ENCODE measurements around the gene WDR7.
A peak's percentile ranks its signal among the peaks of the same experiment; 100 is the strongest.

The WDR7 gene

GRCh38 chr18:56804395-56804794 lies 153.2 kb downstream of the WDR7 start:
- no peak for DNase-seq (ENCODE audit: low spot score)

GRCh38 chr18:56807901-56808300 lies 156.7 kb downstream of the WDR7 start:
- DNase-seq (ENCODE audit: low spot score) = no peak

GRCh38 chr18:56812674-56813073 lies 161.5 kb downstream of the WDR7 start:
- no peak for DNase-seq (ENCODE audit: low spot score)

- DNase-seq (ENCODE audit: low spot score) = no peak
These were observed 164.8 kb downstream of the WDR7 start for GRCh38 chr18:56815926-56816325.

GRCh38 chr18:56823986-56824565 lies 172.9 kb downstream of the WDR7 start:
- DNase-seq (ENCODE audit: low spot score) = no peak

GRCh38 chr18:56825321-56825720 lies 174.2 kb downstream of the WDR7 start:
- DNase-seq (ENCODE audit: low spot score) = no peak

GRCh38 chr18:56825878-56826277 lies 174.7 kb downstream of the WDR7 start:
- DNase-seq (ENCODE audit: low spot score) = no peak

- no peak for DNase-seq (ENCODE audit: low spot score)
These were observed 180.8 kb downstream of the WDR7 start for GRCh38 chr18:56831988-56832387.

- DNase-seq (ENCODE audit: low spot score) = no peak
These were observed 184.2 kb downstream of the WDR7 start for GRCh38 chr18:56835331-56835730.

GRCh38 chr18:56836173-56836572 lies 185.0 kb downstream of the WDR7 start:
- no peak for DNase-seq (ENCODE audit: low spot score)

GRCh38 chr18:56841836-56842235 lies 190.7 kb downstream of the WDR7 start:
- no peak for DNase-seq (ENCODE audit: low spot score)

- no peak for DNase-seq (ENCODE audit: low spot score)
These were observed 192.1 kb downstream of the WDR7 start for GRCh38 chr18:56843241-56843640.

GRCh38 chr18:56844556-56844955 lies 193.4 kb downstream of the WDR7 start:
- no peak for DNase-seq (ENCODE audit: low spot score)

GRCh38 chr18:56851774-56852173 lies 200.6 kb downstream of the WDR7 start:
- DNase-seq (ENCODE audit: low spot score) = no peak

GRCh38 chr18:56853961-56854360 lies 202.8 kb downstream of the WDR7 start:
- DNase-seq (ENCODE audit: low spot score) = no peak

- DNase-seq (ENCODE audit: low spot score) = no peak
These were observed 210.1 kb downstream of the WDR7 start for GRCh38 chr18:56861244-56861643.

GRCh38 chr18:56869189-56869777 lies 218.1 kb downstream of the WDR7 start:
- DNase-seq (ENCODE audit: low spot score) = peak; percentile 9

- DNase-seq (ENCODE audit: low spot score) = no peak
These were observed 219.8 kb downstream of the WDR7 start for GRCh38 chr18:56870982-56871381.

- DNase-seq (ENCODE audit: low spot score) = no peak
These were observed 221.0 kb downstream of the WDR7 start for GRCh38 chr18:56872140-56872539.

GRCh38 chr18:56873441-56874140 lies 222.4 kb downstream of the WDR7 start:
- no peak for DNase-seq (ENCODE audit: low spot score)

GRCh38 chr18:56878711-56879110 lies 227.6 kb downstream of the WDR7 start:
- DNase-seq (ENCODE audit: low spot score) = no peak

- DNase-seq (ENCODE audit: low spot score) = no peak
These were observed 233.4 kb downstream of the WDR7 start for GRCh38 chr18:56884511-56884910.

- no peak for DNase-seq (ENCODE audit: low spot score)
These were observed 237.8 kb downstream of the WDR7 start for GRCh38 chr18:56888978-56889377.

GRCh38 chr18:56889621-56890020 lies 238.5 kb downstream of the WDR7 start:
- DNase-seq (ENCODE audit: low spot score) = no peak
